ENCODE data around the gene STUB1.

STUB1 gene

DNA sequence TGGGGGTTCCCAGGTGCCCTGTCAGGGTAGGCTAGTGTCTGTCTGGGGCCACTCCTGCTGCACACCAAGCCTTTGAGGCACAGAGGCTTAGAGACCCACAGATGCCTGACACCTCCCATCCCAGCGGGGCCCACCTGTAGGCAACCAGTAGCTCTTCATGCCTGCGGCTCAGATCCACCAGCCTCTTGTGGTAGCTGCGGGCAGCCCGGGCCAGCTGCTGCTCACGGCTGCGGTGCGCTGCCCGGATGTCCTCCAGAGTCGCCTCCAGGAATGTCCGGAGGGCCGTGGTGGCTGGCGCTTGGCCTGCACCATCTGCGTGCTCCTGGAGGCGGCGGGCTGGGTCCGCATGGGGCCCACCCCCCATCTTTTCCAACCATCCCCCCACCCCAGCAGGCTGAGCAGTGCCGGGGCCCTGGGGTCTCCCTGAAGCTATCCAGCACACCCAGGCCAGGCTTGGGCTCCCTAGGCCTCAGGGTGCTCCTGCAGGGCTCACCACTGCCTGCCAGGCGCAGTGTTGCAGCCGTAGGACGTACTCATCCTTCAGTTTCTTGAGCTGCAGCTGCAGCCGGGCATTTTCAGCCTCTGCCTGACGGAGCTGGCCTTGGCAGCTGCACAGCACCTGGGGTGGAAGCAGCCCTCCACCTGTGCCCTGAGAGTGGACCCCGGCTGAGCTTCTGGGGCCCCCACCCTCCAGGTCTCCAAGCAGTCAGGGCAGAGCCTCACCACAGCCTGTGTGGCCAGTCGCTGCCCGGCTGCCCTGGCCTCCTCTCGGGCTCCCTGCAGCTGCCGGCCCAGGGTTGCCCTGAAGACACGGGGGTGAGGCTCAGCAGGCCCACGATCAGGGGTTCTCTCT lies 44.2 kb downstream of the STUB1 start:
- peaks cover 5% of the 10 kb centered on the region for H3K4me1 Mint-ChIP-seq
- no peaks in the 10 kb centered on the region for H3K9me3 Mint-ChIP-seq
- H3K4me3 Mint-ChIP-seq, result no peak overlapping the region
- peaks cover 13% of the 10 kb centered on the region for H3K27me3 Mint-ChIP-seq (ENCODE audit: low read depth)
- H3K36me3 Mint-ChIP-seq (ENCODE audit: low read depth), result no peaks in the 10 kb centered on the region
- TF ChIP-seq CTCF (IDR thresholded peaks at IDR 0.05; ENCODE audit: unreplicated experiment in 3 of 3), result no peak
- no peak overlapping the region for H3K27ac Mint-ChIP-seq

GRCh38 chr16:725041-725376 lies 44.8 kb downstream of the STUB1 start:
- H3K36me3 Mint-ChIP-seq (ENCODE audit: low read depth), result no peaks in the 10 kb centered on the region
- peaks cover 5% of the 10 kb centered on the region for H3K4me1 Mint-ChIP-seq
- H3K9me3 Mint-ChIP-seq, result no peaks in the 10 kb centered on the region
- H3K27me3 Mint-ChIP-seq (ENCODE audit: low read depth), result peaks cover 13% of the 10 kb centered on the region
- peak overlapping the region; percentile 37 to 71 (median 58) for H3K4me3 Mint-ChIP-seq
- H3K27ac Mint-ChIP-seq, result no peak overlapping the region
- TF ChIP-seq CTCF (IDR thresholded peaks at IDR 0.05; ENCODE audit: unreplicated experiment in 3 of 3), result no peak

DNA sequence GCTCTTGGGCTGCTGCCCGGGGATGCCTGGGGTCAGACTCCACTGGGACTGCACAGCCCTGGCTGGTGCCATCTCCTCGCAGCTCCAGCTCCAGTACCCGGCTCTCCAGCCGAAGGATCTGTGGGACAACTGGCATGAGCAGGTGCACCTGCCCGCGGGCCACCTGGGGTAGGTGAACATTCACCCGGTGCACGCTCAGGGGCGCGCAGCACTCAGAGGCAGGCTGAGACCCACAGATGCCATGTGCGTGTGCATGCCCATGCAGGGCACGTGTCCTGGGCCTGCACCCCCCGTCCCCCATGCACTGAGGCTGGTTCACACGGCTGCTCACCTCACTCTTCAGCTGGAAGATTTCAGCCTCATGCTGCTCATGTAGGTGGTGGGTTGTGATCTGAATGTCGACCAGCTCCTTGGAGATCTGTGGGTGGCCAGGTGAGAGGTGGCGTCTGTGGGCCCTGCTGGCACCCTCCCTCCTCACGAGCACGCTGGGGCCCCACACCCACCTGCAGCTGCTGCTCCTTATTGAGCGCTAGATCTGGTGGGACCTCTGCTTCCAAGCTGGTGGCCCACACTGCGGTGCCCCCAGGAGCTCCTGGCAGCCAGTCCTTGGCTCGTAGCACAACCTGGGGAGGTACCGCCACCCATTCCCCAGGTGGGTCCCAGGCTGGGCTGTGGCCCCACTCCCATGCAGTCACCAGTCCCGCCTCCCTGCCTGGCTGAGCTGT lies 45.4 kb downstream of the STUB1 start:
- no peaks in the 10 kb centered on the region for H3K9me3 Mint-ChIP-seq
- H3K4me3 Mint-ChIP-seq, result peak overlapping the region in 1 of 3 experiments; percentile 19
- no peaks in the 10 kb centered on the region for H3K36me3 Mint-ChIP-seq (ENCODE audit: low read depth)
- H3K27me3 Mint-ChIP-seq (ENCODE audit: low read depth), result peaks cover 13% of the 10 kb centered on the region
- no peaks in the 10 kb centered on the region for H3K4me1 Mint-ChIP-seq
- no peak for TF ChIP-seq CTCF (IDR thresholded peaks at IDR 0.05; ENCODE audit: unreplicated experiment in 3 of 3)
- no peak overlapping the region for H3K27ac Mint-ChIP-seq

DNA sequence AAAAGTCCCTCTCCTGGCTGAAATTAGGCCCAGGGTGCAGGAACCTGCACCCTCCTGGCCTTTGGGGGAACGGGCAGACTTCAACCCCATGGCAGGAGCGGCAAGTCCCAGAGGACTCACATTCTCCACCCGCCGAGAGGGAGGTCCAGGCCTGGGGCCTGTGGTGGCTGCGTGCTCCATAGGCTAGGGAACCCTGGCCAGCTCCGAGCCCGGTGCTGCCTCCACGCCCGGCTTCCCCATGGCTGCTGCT lies 45.9 kb downstream of the STUB1 start:
- Mint-ChIP-seq H3K27me3 (ENCODE audit: low read depth) (peaks cover 13% of the 10 kb centered on the region), H3K36me3 (ENCODE audit: low read depth) (no peaks in the 10 kb centered on the region), H3K4me3 (peak overlapping the region in 1 of 3 experiments; percentile 47), H3K27ac (no peak overlapping the region), H3K9me3 (no peaks in the 10 kb centered on the region), H3K4me1 (no peaks in the 10 kb centered on the region)
- TF ChIP-seq CTCF (IDR thresholded peaks at IDR 0.05; ENCODE audit: unreplicated experiment in 3 of 3), result no peak

DNA sequence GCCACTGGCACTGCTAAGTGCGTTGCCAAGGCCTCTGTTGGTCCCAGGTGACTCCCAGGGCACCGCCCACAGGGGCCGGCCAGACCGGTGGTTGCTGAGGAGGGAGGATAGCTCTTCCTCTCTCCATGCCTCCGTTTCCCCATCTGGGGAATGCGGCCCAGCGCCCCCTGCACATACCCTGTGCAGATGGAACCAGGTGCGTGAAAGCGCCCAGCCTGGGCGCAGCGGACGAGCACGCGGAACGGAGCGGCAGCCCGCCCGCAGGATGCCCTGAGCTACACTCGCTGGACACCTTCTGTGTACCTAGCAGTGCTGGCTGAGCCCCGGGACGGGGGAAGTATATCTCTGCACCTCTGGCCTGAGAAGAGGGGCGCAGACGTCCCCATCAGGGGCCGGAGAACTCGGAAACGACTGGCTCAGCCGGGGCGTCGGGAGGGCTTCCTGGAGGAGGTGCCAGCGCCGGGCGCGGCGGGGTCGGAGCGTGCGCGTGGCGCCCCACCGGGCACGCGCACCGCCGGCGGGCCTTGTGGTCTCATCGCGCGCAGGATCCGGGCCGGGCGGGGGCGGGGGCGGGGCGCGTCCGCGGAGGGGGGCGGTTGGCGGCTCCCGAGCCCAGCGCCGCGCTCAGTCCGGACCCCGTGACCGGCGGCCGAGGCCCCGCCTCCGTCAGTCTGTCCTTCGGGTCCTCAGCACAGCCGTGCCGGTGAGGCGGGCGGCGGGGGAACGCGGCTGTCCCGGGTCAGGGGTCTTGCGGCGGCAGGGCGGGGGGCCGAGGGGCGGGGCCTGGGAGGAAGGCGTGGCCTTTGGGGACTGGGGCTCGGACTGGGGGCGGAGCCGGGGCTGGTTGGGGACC lies 46.5 kb downstream of the STUB1 start, which contains the start of the genes CCDC78 and HAGHL:
TSS of gene CCDC78 (minus strand) at position 6 of the 853 bp plus-strand sequence. CDS start 76 bp downstream, outside the sequence.
TSS of gene HAGHL (plus strand) at position 669 of the 853 bp plus-strand sequence. CDS start 404 bp downstream, outside the sequence.
- no peaks in the 10 kb centered on the region for H3K9me3 Mint-ChIP-seq
- TF ChIP-seq CTCF (IDR thresholded peaks at IDR 0.05; ENCODE audit: unreplicated experiment in 3 of 3), result no peak
- peaks cover 13% of the 10 kb centered on the region for H3K27me3 Mint-ChIP-seq (ENCODE audit: low read depth)
- no peak within 1 kb of the TSS for H3K27ac Mint-ChIP-seq
- no peaks in the 10 kb centered on the region for H3K4me1 Mint-ChIP-seq
- H3K4me3 Mint-ChIP-seq, result peak within 1 kb of the TSS; percentile 22 to 75 (median 47)
- H3K36me3 Mint-ChIP-seq (ENCODE audit: low read depth), result no peaks in the 10 kb centered on the region
